Esophagus squamous epithelium (tissue), 4 donors: ENCODE results near the gene PIEZO1.

Experiments used
- POLR2A ChIP-seq, 4 donors: fragments of 450-650 bp; IDR thresholded peaks; one replicate each; pipeline ENCODE4 v1.6.1; 2017; ENCODE audit warnings: antibody characterized with exemption in 4 of 4, mild to moderate bottlenecking in 4 of 4, moderate library complexity in 3 of 4
- TF ChIP-seq, protein P1 (sequence below), 6 experiments: fragments of 450-650 bp in 4 of 6; fragments of 200-600 bp in 2 of 6; sonication (generic) in 2 of 6; IDR thresholded peaks; one replicate each; pipeline ENCODE4 v1.5.1; 2016 to 2019; ENCODE audit warnings: antibody characterized with exemption in 6 of 6, mild to moderate bottlenecking in 4 of 6, moderate library complexity in 4 of 6

GRCh38 chr16:88764080-88764479 lies 20.9 kb downstream of the PIEZO1 start:
- TF ChIP-seq, protein P1, sequence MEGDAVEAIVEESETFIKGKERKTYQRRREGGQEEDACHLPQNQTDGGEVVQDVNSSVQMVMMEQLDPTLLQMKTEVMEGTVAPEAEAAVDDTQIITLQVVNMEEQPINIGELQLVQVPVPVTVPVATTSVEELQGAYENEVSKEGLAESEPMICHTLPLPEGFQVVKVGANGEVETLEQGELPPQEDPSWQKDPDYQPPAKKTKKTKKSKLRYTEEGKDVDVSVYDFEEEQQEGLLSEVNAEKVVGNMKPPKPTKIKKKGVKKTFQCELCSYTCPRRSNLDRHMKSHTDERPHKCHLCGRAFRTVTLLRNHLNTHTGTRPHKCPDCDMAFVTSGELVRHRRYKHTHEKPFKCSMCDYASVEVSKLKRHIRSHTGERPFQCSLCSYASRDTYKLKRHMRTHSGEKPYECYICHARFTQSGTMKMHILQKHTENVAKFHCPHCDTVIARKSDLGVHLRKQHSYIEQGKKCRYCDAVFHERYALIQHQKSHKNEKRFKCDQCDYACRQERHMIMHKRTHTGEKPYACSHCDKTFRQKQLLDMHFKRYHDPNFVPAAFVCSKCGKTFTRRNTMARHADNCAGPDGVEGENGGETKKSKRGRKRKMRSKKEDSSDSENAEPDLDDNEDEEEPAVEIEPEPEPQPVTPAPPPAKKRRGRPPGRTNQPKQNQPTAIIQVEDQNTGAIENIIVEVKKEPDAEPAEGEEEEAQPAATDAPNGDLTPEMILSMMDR (IDR thresholded peaks at IDR 0.05) = no peak
- no peak for TF ChIP-seq POLR2A (IDR thresholded peaks at IDR 0.05)
